Progenitor cell of endocrine pancreas (in vitro differentiated cells): ENCODE data around the gene DPP4. TPM values are rescaled to one million over a fixed set of nuclear protein-coding genes. Genes with fewer than 3 reads are reported as not detected.

Experiments
- DNase-seq: peaks from one replicate; pipeline ENCODE4 v3.0.0; 2021; ENCODE audit warnings: low spot score; ENCODE audit not compliant: unreplicated experiment
- H3K27ac Mint-ChIP-seq: 2 replicates; pipeline ENCODE4 v1.8.0; 2021; ENCODE audit warnings: mild to moderate bottlenecking, moderate library complexity, mixed read lengths
- H3K27me3 Mint-ChIP-seq: 2 replicates; pipeline ENCODE4 v1.8.0; 2021; ENCODE audit warnings: mixed read lengths
- H3K36me3 Mint-ChIP-seq: 2 replicates; pipeline ENCODE4 v1.8.0; 2022; ENCODE audit warnings: mixed read lengths; ENCODE audit not compliant: insufficient read depth
- H3K4me1 Mint-ChIP-seq: 2 replicates; pipeline ENCODE4 v1.8.0; 2021; ENCODE audit warnings: low read depth, mixed read lengths
- H3K4me3 Mint-ChIP-seq: 2 replicates; pipeline ENCODE4 v1.8.0; 2021; ENCODE audit warnings: low read depth, mild to moderate bottlenecking, moderate library complexity, mixed read lengths
- H3K9me3 Mint-ChIP-seq: 2 replicates; pipeline ENCODE4 v1.8.0; 2021; ENCODE audit warnings: low read depth, mixed read lengths
- total RNA-seq: library from RNA; stranded (reverse); gene quantifications from 2 replicates; pipeline ENCODE4 v1.2.1, GENCODE V29; 2021
- TF ChIP-seq, protein P1 (sequence below): fragments of 200-600 bp; sonication (generic); IDR thresholded peaks from one replicate; pipeline ENCODE4 v1.5.0; 2021; ENCODE audit warnings: antibody characterized with exemption, mild to moderate bottlenecking; ENCODE audit not compliant: unreplicated experiment

The DPP4 gene
- total RNA-seq, 1 donor from 2014 or later, result 3.2 TPM

DNA sequence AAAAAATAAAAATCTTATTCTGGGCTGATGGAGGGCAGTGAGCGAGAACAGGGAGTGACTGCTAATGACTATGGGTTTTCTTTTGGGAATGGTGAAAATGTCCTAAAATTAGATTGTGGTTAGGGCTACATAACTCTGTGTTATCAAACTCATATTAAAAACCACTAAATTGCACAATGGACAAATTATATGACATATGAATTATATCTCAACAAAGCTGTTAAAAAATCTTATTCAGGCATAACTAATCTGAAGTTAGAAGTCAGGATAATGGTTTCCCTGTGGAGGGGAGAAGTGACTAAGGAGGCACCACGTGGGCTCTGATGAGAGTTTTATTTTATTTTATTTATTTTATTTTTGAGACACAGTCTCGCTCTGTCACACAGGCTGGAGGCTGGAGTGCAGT, 32.1 kb upstream of the DPP4 start:
- no peak for DNase-seq
- H3K36me3 Mint-ChIP-seq, result no peaks in the 10 kb centered on the region
- TF ChIP-seq, protein P1, sequence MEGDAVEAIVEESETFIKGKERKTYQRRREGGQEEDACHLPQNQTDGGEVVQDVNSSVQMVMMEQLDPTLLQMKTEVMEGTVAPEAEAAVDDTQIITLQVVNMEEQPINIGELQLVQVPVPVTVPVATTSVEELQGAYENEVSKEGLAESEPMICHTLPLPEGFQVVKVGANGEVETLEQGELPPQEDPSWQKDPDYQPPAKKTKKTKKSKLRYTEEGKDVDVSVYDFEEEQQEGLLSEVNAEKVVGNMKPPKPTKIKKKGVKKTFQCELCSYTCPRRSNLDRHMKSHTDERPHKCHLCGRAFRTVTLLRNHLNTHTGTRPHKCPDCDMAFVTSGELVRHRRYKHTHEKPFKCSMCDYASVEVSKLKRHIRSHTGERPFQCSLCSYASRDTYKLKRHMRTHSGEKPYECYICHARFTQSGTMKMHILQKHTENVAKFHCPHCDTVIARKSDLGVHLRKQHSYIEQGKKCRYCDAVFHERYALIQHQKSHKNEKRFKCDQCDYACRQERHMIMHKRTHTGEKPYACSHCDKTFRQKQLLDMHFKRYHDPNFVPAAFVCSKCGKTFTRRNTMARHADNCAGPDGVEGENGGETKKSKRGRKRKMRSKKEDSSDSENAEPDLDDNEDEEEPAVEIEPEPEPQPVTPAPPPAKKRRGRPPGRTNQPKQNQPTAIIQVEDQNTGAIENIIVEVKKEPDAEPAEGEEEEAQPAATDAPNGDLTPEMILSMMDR, result no peak
- no peak overlapping the region for H3K4me3 Mint-ChIP-seq
- no peak overlapping the region for H3K27ac Mint-ChIP-seq
- peaks cover 14% of the 10 kb centered on the region for H3K27me3 Mint-ChIP-seq
- peaks cover 15% of the 10 kb centered on the region for H3K4me1 Mint-ChIP-seq
- H3K9me3 Mint-ChIP-seq, result no peaks in the 10 kb centered on the region

DNA sequence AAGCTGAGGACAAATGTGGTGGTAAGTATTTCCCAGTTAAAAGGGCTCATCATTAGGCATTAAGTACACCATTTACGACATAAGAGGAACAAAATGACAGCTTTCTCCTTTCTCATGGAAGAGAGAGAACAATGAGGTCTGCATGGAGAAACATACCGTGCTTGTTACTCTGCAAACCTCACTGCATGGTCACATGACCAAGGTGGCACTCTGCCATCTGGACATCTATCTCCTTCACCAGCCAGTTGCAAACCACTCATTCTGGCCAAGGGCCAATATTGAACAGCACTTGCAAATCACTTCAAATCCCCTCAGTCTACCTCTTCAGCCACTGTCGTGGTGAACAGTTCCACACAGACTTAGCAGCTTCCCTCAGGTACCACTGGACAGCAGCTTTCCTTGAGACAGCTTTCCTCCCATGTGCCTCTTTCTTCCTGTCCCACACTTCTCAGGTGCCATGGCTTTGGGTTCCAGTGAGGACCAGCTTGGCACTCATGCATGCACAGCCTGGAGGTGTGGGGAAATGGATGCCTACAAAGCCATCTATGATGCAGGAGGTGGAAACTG, 29.5 kb upstream of the DPP4 start:
- TF ChIP-seq, protein P1, result no peak
- Mint-ChIP-seq H3K27ac (no peak overlapping the region), H3K9me3 (no peaks in the 10 kb centered on the region), H3K4me3 (no peak overlapping the region), H3K27me3 (peaks cover 16% of the 10 kb centered on the region), H3K36me3 (no peaks in the 10 kb centered on the region), H3K4me1 (peaks cover 11% of the 10 kb centered on the region)
- no peak for DNase-seq

DNA sequence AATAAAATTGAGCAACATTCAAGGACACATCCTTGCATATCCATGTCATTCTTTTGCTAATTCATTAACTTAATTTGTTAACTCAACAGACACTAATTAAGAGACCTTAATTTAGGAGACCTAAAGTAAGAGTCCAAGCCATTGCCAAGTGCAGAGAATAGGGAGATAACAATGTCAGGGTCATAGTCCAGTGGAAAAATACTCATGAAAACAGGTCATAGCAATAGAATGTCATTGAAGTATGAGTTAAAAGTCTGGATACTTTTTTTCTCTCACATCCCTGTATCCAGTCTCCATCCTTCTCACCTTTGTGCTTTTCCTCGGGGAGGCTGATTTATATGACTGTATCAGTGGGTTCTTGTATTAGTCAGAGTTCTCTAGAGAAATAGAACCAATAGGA, 26.6 kb upstream of the DPP4 start:
- Mint-ChIP-seq H3K27ac (no peak overlapping the region), H3K4me1 (peaks cover 3% of the 10 kb centered on the region), H3K4me3 (no peak overlapping the region), H3K36me3 (no peaks in the 10 kb centered on the region), H3K9me3 (no peaks in the 10 kb centered on the region), H3K27me3 (peaks cover 23% of the 10 kb centered on the region)
- no peak for DNase-seq
- TF ChIP-seq, protein P1, result no peak

DNA sequence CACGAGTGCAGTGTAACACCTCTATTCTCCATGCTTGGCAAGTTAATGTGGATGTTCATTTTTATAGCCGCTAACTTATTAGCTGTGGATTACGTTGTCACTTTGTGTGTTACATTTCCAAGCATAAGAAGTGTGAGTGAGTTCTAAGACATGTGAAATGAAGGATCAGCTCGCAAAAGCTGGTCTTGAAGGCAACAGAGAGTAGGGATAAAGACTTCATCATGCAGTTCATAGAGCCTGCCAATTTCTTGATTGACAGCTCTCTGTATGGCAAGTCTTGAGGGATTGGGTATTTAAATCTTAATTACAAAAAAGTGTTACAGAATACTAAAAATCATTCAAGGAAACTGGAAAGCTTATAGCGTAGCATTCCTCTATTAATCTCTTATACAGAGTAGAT, 25.8 kb upstream of the DPP4 start:
- peaks cover 23% of the 10 kb centered on the region for H3K27me3 Mint-ChIP-seq
- no peak overlapping the region for H3K4me3 Mint-ChIP-seq
- peaks cover 3% of the 10 kb centered on the region for H3K4me1 Mint-ChIP-seq
- no peak overlapping the region for H3K27ac Mint-ChIP-seq
- no peaks in the 10 kb centered on the region for H3K9me3 Mint-ChIP-seq
- no peaks in the 10 kb centered on the region for H3K36me3 Mint-ChIP-seq
- TF ChIP-seq, protein P1, result no peak
- no peak for DNase-seq

DNA sequence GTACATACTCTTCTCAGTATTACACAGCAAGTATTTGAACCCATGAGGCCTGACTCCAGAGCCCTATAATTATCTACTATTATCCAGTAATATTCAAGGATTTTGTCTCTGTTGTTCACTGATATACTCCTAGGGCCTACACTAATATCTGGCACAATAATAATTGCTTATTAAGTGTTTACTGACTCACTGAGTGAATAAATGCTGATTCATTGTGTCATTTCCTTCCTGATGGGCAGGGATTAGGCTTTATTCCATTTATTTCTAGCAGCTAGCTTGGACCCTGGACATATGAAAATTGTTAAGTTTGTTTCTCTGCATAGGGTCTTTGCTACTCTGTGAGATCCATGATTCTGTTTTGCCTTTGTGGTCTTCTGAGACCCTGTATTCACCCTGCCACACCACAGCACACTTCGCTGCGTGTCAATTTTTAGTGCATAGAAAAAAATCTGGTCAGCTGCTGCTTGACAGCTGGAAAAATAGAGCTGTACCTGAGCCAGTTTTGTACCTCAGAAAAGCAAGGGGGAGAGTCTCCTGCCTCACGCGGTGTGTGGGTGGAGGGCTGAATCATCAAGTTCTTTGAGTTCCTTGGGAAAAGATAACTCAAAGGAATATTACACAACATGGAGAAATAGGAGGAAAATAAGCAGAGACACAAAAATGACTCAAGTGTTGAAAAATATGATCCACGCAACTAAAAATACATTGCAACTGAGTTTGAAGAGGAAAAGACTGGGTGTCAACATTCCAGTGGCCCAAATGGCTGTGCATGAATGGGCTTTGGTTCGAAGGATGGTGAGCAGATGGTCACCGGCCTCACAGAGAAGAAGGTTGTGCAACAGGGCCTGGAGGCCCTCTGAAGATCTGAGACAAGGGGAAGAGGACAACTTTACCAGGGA, 18.9 kb upstream of the DPP4 start:
- H3K27me3 Mint-ChIP-seq, result peaks cover 16% of the 10 kb centered on the region
- no peaks in the 10 kb centered on the region for H3K36me3 Mint-ChIP-seq
- no peak for DNase-seq
- no peak overlapping the region for H3K27ac Mint-ChIP-seq
- TF ChIP-seq, protein P1, result no peak
- no peaks in the 10 kb centered on the region for H3K9me3 Mint-ChIP-seq
- H3K4me3 Mint-ChIP-seq, result no peak overlapping the region
- H3K4me1 Mint-ChIP-seq, result peaks cover 6% of the 10 kb centered on the region
